Measurements from ENCODE around the gene CCDC192. TPM values are rescaled to one million over a fixed set of nuclear protein-coding genes. Genes with fewer than 3 reads are reported as not detected.

Gene CCDC192
- total RNA-seq, 1 experiment from 2014 or later, result not detected

DNA sequence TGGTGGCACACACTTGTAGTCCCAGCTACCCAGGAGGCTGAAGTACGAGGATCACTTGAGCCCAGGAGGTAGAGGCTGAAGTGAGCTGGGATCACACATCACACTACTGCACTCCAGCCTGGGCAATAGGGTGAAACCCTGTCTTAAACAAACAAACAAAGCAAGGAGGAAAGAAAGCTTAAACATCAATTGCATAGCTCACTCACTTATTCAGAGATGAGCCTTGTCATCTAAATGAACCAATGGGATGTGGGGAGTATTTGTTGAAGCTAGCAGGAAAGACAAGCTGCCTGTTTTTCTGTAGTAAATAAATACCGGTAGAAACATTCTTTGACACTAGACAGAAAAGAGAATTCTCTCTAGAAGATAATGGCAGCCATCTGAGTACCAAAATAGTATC, 219.4 kb downstream of the CCDC192 start:
- DNase-seq (ENCODE audit: low spot score), result no peak

DNA sequence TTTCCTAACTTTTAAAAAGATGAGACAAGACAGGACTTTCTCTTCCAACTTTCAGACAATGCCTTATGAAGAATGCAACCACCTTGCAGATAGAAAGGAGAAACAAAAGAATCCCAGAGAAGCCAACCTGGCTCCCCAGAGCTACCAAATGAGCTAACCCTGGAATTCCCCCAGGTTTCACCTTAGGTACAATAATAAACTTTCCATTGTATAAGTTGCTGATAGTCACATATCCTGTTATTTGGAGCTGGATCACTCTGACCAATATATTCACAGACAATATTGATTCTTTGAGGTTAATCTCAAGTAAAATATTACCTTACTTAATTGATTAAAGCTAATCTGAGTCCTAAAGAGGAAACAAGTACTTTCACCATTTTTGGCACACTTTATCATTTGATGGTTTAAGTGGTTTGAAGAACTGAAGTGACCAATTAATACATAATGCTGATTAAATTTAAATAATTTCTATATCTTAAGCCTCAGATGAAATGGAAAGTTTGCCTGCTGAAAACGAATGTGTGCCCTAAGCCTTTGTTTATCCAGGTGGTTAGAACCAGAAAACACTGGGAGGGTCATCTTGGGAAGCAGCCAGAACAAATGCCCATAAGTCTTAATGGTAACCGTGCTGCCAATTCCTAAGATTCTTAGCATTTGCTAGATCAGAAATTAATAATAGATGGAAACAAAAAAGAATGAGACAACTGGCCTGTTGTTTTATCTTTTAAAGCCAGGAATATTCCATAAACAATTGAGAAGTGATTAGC, 220.8 kb downstream of the CCDC192 start:
- DNase-seq (ENCODE audit: low spot score), result no peak

DNA sequence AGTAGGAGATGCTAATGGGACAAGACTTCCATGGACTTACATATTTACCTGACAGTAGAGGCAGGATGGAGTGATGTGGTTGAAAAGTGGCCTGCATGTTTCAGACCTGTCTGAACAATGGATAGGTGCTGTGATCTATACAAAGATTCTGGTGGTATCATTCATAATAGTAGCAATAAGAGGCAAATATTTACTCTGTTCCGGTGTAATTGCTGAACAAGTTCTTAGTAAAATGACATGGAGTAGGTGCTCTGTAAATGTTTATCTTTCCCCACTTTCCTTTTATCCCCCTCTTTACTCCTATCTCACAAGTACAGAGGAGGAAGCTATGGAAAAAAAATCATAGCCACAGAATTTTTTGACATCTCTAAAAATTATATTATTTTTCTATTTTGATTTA, 221.4 kb downstream of the CCDC192 start:
- DNase-seq (ENCODE audit: low spot score), result no peak

DNA sequence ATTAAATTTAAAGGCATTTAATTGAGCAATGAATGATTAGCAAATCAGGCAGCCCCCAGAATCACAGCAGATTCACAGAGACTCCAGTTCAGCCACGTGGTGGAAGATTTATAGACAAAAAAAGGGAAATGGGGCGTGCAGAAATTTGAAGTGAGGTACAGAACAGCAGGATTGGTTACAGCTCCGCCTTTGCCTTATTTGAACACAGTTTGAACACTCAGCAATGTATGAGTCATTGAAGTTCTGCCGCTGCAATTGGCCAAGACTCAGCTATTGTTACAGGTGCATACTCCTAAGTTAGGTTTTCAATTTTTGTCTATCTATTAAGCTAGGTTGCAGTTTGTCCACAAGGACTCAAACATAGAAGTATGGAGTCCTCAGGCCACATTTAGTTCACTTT, 222.7 kb downstream of the CCDC192 start:
- DNase-seq (ENCODE audit: low spot score), result no peak

DNA sequence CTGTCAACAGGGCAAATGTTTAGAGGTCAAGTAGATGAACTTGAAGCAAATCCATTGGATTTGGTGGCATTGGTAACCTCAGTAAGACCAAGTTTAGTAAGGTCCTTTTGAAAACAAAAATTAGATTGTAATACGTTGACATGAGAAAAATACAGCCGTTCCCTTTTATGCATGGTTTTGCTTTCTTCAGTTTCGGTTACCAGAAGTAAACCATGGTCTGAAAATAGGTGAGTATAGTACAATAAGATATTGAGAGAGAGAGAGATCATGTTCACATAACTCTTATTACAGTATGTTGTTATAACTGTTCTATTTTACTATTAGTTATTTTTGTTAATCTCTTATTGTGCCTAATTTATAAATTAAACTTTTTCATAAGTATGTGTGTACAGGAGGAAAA, 223.8 kb downstream of the CCDC192 start:
- no peak for DNase-seq (ENCODE audit: low spot score)

DNA sequence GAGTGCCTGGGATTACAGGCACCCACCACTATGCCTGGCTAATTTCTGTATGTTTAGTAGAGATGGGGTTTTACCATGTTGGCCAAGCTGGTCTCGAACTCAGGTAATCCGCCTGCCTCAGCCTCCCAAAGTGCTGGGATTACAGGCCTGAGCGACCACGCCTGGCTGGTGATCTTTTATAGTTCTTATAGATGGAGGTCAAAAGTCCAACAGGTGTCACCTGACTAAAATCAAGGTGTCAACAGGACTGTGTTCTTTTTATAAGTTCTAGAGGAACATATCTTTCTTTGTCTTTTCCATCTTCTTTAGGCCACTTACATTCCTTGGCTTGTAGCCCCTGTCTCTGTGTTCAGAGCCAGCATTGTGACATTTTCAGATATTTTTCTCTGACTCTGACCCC, 224.9 kb downstream of the CCDC192 start:
- no peak for DNase-seq (ENCODE audit: low spot score)

DNA sequence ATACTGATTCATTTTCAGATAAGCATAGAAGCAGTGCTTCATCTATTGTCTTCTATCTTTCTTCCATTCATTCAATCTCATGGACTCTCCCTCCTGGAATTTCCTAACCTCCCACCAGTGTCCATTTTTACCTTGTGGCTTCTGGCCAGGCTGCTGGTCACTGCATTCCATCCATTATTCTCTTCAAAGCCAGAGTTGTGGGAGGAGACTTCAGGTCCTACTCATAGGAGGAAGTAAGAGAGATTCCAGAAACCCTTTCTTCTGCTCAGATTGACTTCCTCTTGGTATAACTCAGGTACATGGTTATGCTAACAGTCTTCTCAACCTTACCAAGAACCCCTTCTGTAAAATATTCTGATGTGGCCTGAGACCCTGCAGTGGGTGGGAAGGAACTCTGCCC, 227.1 kb downstream of the CCDC192 start:
- DNase-seq (ENCODE audit: low spot score), result no peak

DNA sequence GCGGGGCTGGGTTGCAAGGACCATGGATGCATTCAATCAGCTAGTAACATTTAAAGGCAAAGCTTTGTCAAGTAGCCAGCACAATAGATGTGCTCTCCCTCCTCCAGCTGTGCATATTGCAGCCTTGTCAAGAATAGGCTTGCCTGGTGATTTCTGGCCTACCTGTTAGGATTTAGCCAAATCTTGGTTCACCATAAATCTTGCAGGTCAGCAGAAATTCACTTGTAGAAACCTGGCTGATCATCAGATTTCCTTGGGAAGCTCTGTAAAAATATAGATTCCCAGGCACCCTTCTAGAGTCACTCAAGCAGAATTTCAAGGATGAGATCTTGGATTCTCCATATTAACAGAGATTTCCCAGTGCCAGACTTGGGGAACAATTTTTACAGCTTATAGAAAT, 228.2 kb downstream of the CCDC192 start:
- DNase-seq (ENCODE audit: low spot score), result no peak

DNA sequence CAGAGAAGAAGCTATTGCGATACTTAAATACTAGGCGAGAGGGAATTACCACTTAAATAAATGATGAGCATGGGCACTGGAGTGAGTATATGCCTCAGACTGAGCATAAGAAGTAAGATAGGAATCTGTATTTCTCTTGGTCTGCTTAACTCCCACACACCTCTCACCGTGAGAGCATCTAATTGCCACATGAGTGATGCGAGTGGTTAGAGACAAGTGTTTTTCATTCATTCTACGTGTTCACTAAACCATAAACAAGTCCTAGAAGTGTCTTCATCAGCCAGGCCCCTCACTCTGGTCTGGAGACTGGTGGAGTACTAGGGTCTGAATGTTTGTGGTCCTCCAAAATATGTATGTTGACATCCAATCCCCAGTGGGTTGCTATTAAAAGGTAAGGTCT, 230.2 kb downstream of the CCDC192 start:
- no peak for DNase-seq (ENCODE audit: low spot score)

DNA sequence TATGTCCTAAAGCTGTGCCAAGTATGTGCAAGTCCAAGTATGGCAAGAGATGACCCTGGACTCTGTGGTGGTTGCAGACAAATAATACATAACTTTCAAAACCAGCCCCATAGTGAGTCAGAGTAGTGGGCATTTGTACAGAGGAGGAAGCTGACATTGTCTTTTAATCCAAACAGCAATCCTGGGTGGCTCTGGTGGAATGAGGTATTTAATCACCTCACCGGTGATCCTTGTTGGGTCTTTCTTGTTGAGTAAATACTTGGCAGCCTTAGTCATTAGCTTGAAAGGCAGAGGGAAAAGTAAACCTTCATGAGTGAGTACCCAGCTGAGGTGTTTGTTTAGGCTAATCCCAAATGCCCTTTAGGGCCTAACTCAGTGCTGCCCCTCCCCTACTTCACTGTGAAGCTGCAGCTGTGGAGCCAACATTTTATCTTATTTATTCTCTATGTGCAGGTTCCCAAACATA, 231.6 kb downstream of the CCDC192 start:
- peak; percentile 86 for DNase-seq (ENCODE audit: low spot score)

DNA sequence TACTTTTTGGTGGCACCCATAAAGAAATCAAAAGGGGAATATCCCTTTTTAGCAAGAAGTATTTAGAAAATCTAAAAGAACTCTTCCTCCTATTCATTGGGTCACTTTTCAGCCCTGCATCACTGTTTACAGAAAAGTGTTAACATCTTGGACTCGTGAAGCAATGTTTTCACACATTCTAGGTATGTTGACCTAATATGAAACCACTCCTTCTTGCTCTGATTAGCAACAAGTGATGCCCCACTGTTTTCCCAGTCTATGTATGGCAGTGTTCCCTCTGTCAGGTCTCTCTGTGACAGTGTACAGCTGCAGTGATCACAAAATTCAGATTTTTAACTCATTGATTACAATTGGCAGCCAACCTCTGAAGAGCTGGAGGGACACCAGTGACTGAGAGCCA, 232.2 kb downstream of the CCDC192 start:
- no peak for DNase-seq (ENCODE audit: low spot score)

DNA sequence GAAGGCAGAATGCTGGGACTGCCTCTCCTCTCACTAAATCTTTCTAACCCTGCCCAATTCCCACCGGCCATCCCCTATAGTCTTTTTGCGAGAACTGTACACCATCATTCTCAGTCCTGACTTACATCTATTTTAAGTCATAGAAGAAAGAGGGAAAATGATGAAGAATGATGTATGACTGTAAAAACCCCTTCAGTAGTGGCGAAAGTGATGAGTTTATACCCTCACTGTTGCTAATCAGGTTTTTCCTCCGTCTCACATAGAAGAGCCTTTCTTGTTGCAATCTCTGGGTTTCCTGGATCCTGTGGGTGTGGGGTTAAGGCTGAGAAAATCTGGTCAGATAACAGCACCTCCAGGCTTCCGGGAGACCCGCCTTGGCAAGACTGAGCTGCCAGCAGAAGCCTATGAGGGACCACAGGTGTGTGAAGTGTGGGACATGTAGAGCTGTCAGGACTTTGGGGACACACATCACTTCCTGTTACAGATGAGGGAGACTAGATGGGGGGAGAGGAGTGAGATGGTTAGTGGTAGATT, 233.3 kb downstream of the CCDC192 start:
- DNase-seq (ENCODE audit: low spot score), result no peak

DNA sequence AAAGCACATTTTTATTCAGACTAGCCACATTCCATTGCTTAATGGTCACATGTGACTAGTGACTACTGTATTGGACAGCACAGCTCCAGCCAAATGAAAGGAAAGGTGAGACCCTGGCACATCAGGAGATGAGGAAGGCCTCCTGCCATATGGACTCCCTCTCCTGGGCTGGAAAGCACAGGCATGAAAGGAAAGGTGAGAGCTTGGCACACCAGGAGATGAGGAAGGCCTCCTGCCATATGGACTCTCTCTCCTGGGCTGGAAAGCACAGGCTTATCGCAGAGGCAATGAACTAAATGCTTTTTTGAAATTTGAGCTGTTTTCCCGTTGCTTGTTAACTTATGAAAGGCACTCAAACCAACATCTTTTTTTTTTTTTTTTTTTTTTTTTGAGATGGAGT, 235.6 kb downstream of the CCDC192 start:
- no peak for DNase-seq (ENCODE audit: low spot score)

DNA sequence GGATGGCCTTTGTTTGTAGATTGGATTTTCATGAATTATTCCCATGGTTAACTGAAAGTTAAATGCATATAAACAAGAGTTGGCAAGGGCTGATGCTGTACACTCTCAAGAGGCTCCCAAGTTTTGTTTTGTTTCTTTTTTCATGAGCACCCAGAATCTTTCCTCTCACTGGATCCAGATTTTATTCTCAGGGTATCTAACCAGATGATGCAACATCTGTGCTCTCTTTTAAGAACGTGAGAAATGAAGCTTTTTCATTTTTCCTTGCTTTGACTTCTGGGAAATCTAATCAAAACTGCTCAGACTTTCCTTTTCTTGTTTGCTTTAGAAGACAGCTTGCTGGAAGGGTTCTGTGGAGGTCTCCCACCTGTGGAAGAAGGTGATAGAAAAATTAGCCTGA, 237.7 kb downstream of the CCDC192 start:
- no peak for DNase-seq (ENCODE audit: low spot score)

DNA sequence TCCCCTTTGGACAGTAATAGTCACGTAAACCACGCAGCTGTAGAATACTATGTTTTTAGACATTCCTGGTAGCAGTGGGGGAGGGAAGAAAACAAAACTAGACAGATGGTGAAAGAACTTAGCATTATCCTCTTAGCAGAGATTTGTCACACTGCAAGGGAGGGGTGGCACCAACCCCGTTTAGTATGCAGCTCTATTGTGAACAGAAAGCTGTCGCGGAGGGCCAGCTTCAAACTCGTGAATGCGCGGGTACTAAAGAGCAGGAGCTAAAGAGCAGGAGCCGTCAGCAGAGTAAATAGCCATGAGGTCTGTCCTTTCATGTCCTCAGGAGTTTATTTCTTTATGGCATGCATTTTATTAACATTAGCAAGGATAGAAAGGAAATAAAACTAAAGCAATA, 238.5 kb downstream of the CCDC192 start:
- DNase-seq (ENCODE audit: low spot score), result no peak

DNA sequence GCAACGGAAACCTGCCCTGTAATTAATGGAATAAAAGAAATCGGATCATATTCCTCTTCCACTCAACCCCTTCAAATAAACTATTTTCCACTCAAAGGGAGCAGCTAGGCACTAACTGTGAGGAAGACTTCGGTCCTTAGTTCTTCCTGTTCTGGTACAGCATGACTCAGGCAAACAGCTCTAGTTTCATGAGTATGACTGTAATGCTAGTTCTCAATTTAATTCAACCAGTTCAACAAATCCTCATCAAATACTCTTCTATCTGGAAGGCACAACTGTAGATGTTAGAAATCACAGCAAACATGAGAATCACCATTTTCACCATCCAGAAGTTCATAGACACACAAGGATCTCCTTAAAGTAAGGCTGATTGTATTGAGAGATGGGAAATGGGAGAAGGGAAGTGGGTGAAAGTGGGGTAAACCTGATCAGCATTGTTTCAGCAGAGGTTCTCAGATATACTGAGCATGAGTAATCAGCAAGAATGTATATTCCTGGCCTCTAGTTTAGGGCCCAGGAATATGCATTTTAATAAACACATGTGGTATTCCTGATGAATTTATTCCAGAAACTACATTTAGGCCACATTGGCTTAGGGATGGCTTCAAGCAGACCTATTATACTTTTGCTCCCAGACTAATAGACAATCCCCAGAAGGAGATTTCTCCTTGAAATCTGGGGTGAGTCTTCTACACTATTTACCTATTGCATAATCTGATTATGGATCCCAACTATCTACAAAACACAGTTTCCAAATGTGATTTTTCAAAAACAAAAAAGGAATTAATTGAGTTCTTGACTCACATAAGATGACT, 239.3 kb downstream of the CCDC192 start:
- DNase-seq (ENCODE audit: low spot score), result no peak

DNA sequence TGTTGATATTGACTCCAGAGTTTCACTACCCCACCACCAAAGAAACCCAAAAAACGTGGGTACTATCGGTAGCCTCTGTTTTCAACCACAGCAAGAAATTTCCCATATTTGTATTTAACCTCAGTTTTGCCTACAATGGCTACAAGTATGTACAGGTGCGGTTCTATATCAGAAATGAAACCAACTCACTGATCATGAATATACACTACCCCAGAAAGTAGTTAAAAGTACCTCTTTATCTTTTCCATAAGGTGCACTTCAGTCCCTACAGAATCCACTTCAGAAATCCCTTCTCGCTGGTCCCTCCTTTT, 239.8 kb downstream of the CCDC192 start:
- no peak for DNase-seq (ENCODE audit: low spot score)

DNA sequence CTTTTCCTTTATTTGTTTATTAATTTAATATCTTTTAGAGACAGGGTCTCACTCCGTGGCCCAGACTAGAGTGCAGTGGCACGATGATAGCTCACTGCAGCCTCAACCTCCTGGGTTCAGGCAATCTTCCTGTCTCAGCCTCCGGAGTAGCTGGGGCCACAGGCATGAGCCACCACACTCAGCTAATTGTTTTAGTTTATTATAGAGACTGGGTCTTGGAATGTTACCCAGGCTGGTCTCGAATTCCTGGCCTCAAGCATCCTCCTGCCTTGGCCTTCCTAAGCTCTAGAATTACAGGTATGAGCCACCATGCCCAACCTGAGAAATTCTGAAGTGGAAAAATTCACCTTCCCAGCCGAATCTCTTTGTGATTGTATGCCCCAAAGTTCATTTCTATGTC, 240.9 kb downstream of the CCDC192 start:
- no peak for DNase-seq (ENCODE audit: low spot score)

DNA sequence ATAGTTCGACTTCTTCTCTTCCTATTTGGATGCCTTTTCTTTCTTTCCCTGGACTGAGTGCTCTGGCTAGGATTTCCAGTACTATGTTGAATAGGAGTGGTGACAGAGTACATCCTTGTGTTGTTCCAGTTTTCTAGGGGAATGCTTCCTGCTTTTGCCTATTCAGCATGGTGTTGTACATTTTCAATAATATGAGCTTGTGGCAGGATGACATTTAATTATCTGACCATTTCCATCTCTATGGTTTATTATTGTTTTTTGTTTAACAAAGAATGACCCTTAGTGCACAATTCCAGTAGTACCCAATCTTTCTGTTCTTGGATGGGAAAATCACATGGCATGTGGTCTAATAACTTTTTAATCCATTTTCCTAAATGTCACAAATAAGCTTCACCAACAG, 244.8 kb downstream of the CCDC192 start:
- DNase-seq (ENCODE audit: low spot score), result no peak

DNA sequence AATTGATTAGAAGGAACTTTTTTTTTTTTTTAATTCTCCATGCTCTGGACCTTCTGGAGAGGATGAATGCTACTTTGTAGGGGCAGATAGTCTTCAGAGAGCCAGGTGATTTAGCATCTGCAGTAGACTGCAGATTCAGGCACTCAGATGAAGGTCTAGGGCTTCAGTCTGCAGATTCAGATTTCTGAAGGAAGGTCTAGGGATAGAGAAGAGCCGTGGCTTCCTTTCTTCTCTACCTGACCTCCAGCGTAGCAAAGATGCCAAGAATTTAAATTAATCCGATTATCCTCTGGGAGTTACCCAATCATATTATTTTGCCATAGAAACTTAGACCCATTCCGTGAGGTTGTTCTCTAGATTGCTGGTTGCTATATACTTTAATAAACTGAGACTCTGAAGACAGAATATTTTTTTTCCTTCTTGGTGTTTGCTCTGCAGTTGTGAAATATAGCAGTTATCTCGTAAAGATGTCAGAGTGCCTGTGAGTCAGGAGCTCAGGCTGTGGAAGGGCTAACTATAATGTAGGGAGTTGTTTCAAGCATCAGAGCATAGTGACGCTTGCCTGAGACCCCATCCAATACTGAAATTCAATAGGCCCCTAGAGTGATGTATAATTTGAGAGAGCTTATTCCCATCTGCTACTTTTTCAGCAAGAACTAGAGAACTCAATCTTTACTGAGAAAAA, 247.7 kb downstream of the CCDC192 start:
- no peak for DNase-seq (ENCODE audit: low spot score)

DNA sequence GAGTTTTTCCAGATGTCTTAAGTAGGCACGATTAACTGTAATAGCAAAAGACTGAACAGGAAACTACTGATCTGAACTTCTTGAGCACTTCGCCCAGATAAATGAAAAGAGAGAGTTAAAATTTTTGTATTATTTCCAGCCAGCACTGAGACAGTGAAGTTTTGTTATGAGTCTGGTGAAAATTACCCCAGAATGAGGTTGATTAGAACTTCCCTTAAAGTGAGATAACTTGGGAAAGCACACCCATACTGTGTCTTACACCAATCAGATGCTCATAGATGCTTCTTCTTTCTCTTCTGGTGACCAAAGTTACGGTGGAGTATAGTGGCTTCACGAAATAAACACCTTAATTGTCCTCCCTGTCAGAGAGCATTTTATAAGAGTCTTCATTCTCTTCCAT, 248.6 kb downstream of the CCDC192 start:
- DNase-seq (ENCODE audit: low spot score), result no peak

DNA sequence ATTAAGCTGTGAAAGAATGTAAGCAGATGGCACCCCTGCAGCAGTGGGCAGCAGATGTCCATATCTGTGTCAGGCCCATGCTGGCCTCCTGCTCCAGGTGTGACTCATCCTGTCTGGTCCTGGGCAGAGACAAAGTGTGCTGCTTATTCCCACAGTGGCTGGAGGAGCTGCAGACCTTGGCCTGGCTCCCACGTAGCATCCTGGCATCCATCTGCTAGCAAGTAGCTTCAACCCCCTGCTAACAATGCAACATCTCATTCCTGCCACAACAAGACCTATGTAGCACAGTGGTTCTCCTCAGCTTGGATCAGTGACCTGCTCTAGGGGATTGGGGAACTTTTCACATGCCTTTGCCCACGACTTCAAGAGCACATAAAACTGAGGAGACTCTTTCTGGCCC, 254.0 kb downstream of the CCDC192 start:
- peak; percentile 21 for DNase-seq (ENCODE audit: low spot score)
